GM12873 (cell line): ENCODE results near the gene INHBA.

Experiments used
- CTCF ChIP-seq: IDR thresholded peaks from 2 replicates; pipeline ENCODE4 v1.5.1; 2012; ENCODE audit warnings: low read depth, mild to moderate bottlenecking, moderate library complexity, low read length, control low read depth; ENCODE audit not compliant: insufficient read depth; ENCODE audit errors: missing control alignments

The INHBA gene

GRCh38 chr7:41738806-41739205, 35.9 kb upstream of the INHBA start:
- TF ChIP-seq CTCF, result no peak

GRCh38 chr7:41738336-41738735, 35.4 kb upstream of the INHBA start:
- TF ChIP-seq CTCF, result no peak

- no peak for TF ChIP-seq CTCF
These were observed 32.3 kb upstream of the INHBA start for GRCh38 chr7:41735206-41735605.

- no peak for TF ChIP-seq CTCF
These were observed 30.0 kb upstream of the INHBA start for GRCh38 chr7:41732843-41733306.

- TF ChIP-seq CTCF, result no peak
These were observed 29.5 kb upstream of the INHBA start for GRCh38 chr7:41732436-41732785.

- no peak for TF ChIP-seq CTCF
These were observed 28.9 kb upstream of the INHBA start for GRCh38 chr7:41731493-41732435.

- TF ChIP-seq CTCF, result no peak
These were observed 27.8 kb upstream of the INHBA start for GRCh38 chr7:41730668-41731067.
